Fibroblast of lung (primary cell): ENCODE results near the gene ATXN7L1. TPM values are rescaled to one million over a fixed set of nuclear protein-coding genes. Genes with fewer than 3 reads are reported as not detected.
A peak's percentile ranks its signal among the peaks of the same experiment; 100 is the strongest.

Source experiments
- DNase-seq, 2 donors: peaks; one replicate each; pipeline versions ENCODE4 v3.0.0 to v3.0.0-alpha.2; 2010; ENCODE audit warnings: low read depth in 2 of 2
- H2AFZ ChIP-seq: 2 replicates; pipeline ENCODE4 v1.5.1; 2012; ENCODE audit warnings: low read length, control low read depth, inconsistent platforms
- H3K27ac ChIP-seq: 2 replicates; pipeline ENCODE4 v1.5.1; 2011; ENCODE audit warnings: low read length, control low read depth; ENCODE audit not compliant: insufficient read depth
- H3K27me3 ChIP-seq: 2 replicates; pipeline ENCODE4 v1.5.1; 2011; ENCODE audit warnings: mild to moderate bottlenecking, low read length; ENCODE audit not compliant: control insufficient read depth, insufficient read depth
- H3K36me3 ChIP-seq: 2 replicates; pipeline ENCODE4 v1.5.1; 2011; ENCODE audit warnings: low read length; ENCODE audit not compliant: control insufficient read depth, insufficient read depth
- H3K4me1 ChIP-seq: 2 replicates; pipeline ENCODE4 v1.5.1; 2011; ENCODE audit warnings: low read length; ENCODE audit not compliant: control insufficient read depth, insufficient read depth; ENCODE audit errors: extremely low read depth
- H3K4me2 ChIP-seq: 2 replicates; pipeline ENCODE4 v1.5.1; 2011; ENCODE audit warnings: low read length, control low read depth; ENCODE audit not compliant: insufficient read depth; ENCODE audit errors: extremely low read depth
- H3K4me3 ChIP-seq, 4 experiments: fragments of 200-600 bp in 1 of 4; sonication (generic) in 1 of 4; replicated peaks in 1 of 4; 2 replicates each; pipeline ENCODE4 v1.5.1; 2011 to 2016; ENCODE audit warnings: low read length in 4 of 4, low read depth in 3 of 4, mild to moderate bottlenecking in 3 of 4, control low read depth in 2 of 4, inconsistent platforms in 1 of 4, mixed read lengths in 1 of 4; ENCODE audit not compliant: insufficient read depth in 1 of 4; ENCODE audit errors: control extremely low read depth in 1 of 4
- H3K79me2 ChIP-seq: 2 replicates; pipeline ENCODE4 v1.5.1; 2012; ENCODE audit warnings: mild to moderate bottlenecking, low read length, inconsistent platforms; ENCODE audit not compliant: control insufficient read depth, insufficient read depth
- H3K9ac ChIP-seq: 2 replicates; pipeline ENCODE4 v1.5.1; 2011; ENCODE audit warnings: mild to moderate bottlenecking, low read length, control low read depth; ENCODE audit not compliant: insufficient read depth
- H3K9me3 ChIP-seq: 2 replicates; pipeline ENCODE4 v1.5.1; 2012; ENCODE audit warnings: low read depth, low read length; ENCODE audit not compliant: control insufficient read depth, insufficient read depth
- H4K20me1 ChIP-seq: 2 replicates; pipeline ENCODE4 v1.5.1; 2011; ENCODE audit warnings: low read length; ENCODE audit not compliant: control insufficient read depth, insufficient read depth; ENCODE audit errors: extremely low read depth
- EZH2 ChIP-seq: IDR thresholded peaks from 2 replicates; pipeline ENCODE4 v1.5.1; 2012; ENCODE audit warnings: low read length, control low read depth, mild to moderate bottlenecking; ENCODE audit errors: missing control alignments
- polyA plus RNA-seq, 2 donors: library from polyadenylated mRNA; depleted of rRNA in 1 of 2; stranded (reverse) in 1 of 2; unstranded in 1 of 2; fragments of >200 nt; gene quantifications; 2 replicates each; pipeline ENCODE4 v1.2.1, GENCODE V29; 2011 to 2012; ENCODE audit warnings: missing spikeins in 1 of 2
- total RNA-seq: library from RNA; depleted of rRNA; stranded (reverse); fragments of >200 nt; gene quantifications from 2 replicates; pipeline ENCODE4 v1.2.1, GENCODE V29; 2014
- TF ChIP-seq, protein P1 (sequence below), 2 donors: IDR thresholded peaks in 1 of 2; conservative IDR thresholded peaks in 1 of 2; 1 replicate in 1 of 2; 2 replicates in 1 of 2; pipeline ENCODE4 v1.5.1; 2011 to 2012; ENCODE audit warnings: low read length in 2 of 2, control low read depth in 1 of 2, inconsistent platforms in 1 of 2, low read depth in 1 of 2, mild to moderate bottlenecking in 1 of 2

Gene ATXN7L1
- total and polyA plus RNA-seq, 2 donors (not counting 1 experiment from before 2014, with no cell fraction given), result 5.1 to 9.4 TPM

DNA sequence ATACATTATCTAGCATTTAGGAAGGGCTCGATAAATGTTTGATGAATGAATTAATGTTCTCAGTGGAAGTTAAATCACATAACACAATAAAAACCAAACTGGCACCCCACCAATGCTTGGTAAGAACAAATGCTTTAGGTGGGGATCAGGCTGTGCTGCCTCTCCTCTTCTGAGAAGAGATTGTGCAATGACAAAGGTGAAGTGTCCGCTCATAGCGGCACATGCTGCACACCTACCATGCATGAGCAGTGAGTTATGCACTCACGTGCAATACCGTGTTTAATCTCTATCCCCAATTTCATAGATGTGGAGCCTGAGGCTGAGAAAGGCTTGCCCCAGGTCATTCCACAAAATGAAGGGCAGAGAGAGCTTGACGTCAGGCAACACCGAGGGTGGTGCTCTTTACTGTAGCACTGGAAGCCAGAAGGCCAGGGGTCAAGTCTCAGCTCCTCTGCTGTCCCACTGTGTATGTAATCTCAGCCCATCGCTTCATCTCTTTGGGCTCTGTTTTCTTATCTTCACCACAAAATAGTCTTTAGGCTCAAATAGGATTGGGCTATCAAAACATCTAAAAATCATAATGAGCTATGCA is 222.2 kb downstream of the ATXN7L1 start:
- Histone ChIP-seq H3K4me2 (no peak overlapping the region), H3K9ac (no peak overlapping the region), H3K27ac (no peak overlapping the region), H3K36me3 (no peaks in the 10 kb centered on the region), H3K4me3 (no peak overlapping the region), H2AFZ (no peak overlapping the region), H3K27me3 (no peaks in the 10 kb centered on the region), H4K20me1 (no peaks in the 10 kb centered on the region), H3K9me3 (no peaks in the 10 kb centered on the region), H3K79me2 (no peaks in the 10 kb centered on the region), H3K4me1 (no peaks in the 10 kb centered on the region)
- DNase-seq, result no peak
- TF ChIP-seq, protein P1, sequence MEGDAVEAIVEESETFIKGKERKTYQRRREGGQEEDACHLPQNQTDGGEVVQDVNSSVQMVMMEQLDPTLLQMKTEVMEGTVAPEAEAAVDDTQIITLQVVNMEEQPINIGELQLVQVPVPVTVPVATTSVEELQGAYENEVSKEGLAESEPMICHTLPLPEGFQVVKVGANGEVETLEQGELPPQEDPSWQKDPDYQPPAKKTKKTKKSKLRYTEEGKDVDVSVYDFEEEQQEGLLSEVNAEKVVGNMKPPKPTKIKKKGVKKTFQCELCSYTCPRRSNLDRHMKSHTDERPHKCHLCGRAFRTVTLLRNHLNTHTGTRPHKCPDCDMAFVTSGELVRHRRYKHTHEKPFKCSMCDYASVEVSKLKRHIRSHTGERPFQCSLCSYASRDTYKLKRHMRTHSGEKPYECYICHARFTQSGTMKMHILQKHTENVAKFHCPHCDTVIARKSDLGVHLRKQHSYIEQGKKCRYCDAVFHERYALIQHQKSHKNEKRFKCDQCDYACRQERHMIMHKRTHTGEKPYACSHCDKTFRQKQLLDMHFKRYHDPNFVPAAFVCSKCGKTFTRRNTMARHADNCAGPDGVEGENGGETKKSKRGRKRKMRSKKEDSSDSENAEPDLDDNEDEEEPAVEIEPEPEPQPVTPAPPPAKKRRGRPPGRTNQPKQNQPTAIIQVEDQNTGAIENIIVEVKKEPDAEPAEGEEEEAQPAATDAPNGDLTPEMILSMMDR (conservative IDR thresholded peaks at IDR 0.05 in 1 of 2, IDR thresholded peaks at IDR 0.05 in 1 of 2; ENCODE audit: low read depth in 1 of 2, low read length in 2 of 2), result no peak
- TF ChIP-seq EZH2, result no peak

DNA sequence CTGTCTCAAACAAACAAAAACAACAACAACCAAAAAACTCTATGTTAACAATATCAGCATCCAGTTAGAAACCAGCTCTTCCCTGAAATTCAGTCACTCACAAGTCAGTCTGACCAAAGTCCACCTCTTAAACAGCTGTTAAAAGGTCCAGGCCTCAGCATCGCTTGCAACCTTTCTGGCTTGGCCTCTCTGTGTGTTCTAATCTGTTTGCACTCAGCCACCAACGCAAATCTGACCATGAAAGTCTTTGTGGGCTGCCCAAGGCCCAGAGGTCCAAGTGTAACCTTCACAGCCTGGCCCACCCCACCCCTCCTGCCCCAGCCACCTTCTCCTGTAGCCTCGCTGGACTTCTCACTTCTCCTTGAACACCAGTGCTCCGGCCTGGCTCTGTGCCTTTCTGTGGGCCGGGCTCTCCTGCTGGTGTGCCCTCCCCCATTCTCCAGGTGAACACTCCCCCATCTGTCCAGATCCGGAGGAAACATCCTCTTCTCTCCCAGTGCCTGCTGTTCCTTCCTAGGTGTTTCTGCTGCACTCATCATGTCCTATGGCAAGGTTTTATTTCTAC is 222.9 kb downstream of the ATXN7L1 start:
- DNase-seq, result no peak
- TF ChIP-seq EZH2, result no peak
- TF ChIP-seq, protein P1 (conservative IDR thresholded peaks at IDR 0.05 in 1 of 2, IDR thresholded peaks at IDR 0.05 in 1 of 2; ENCODE audit: low read depth in 1 of 2, low read length in 2 of 2), result no peak
- H3K9me3 ChIP-seq, result no peaks in the 10 kb centered on the region
- no peaks in the 10 kb centered on the region for H3K79me2 ChIP-seq
- no peaks in the 10 kb centered on the region for H3K27me3 ChIP-seq
- H3K9ac ChIP-seq, result no peak overlapping the region
- H2AFZ ChIP-seq, result no peak overlapping the region
- no peak overlapping the region for H3K4me3 ChIP-seq
- no peaks in the 10 kb centered on the region for H4K20me1 ChIP-seq
- no peaks in the 10 kb centered on the region for H3K36me3 ChIP-seq
- H3K27ac ChIP-seq, result no peak overlapping the region
- no peaks in the 10 kb centered on the region for H3K4me1 ChIP-seq
- no peak overlapping the region for H3K4me2 ChIP-seq

DNA sequence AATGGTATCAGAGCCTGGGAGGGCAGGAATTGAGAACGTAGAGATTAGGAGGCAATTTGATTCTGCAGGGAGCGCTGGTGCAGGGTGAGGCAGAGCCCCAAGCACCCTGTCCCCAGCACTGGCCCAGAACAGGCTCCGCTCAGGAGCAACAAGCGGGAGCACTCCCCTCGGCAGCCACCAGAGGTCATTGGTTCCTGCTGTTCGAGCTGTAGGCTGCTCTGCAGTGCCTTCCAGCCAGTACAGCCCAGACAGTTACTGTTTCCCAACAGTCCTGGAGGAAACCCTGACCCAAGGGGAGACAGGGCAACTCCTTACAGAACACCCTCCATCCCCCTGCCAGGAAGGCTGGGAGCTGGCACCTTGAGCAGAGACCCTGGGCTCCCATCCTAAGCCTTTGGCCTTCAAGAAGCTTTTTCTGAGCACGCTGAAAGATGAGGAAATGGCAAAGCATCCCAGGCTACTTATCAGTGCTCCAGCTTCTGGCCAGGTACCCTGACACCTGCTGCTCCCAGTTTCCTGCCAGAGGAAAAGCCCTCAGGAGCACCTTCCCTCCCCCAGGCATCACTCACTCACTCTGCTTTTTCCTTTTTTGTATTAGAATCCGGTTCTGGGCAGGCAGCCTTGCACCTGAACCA is 223.9 kb downstream of the ATXN7L1 start:
- Histone ChIP-seq H3K4me3 (no peak overlapping the region), H3K9me3 (no peaks in the 10 kb centered on the region), H3K4me1 (no peaks in the 10 kb centered on the region), H4K20me1 (no peaks in the 10 kb centered on the region), H3K36me3 (no peaks in the 10 kb centered on the region), H3K27ac (no peak overlapping the region), H3K9ac (no peak overlapping the region), H3K79me2 (no peaks in the 10 kb centered on the region), H3K4me2 (no peak overlapping the region), H3K27me3 (no peaks in the 10 kb centered on the region), H2AFZ (no peak overlapping the region)
- peak; percentile 50 to 78 for DNase-seq
- no peak for TF ChIP-seq EZH2
- TF ChIP-seq, protein P1 (conservative IDR thresholded peaks at IDR 0.05 in 1 of 2, IDR thresholded peaks at IDR 0.05 in 1 of 2; ENCODE audit: low read depth in 1 of 2, low read length in 2 of 2), result peak; percentile 89 to 98
